ENCODE data around the gene FLVCR1.

The FLVCR1 gene

GRCh38 chr1:212945056-212945455, 87.0 kb downstream of the FLVCR1 start:
- H4K20me1 ChIP-seq (ENCODE audit: low read depth, low read length) = no peaks in the 10 kb centered on the region
- no peak for TF ChIP-seq EZH2phosphoT487 (conservative IDR thresholded peaks at IDR 0.05; ENCODE audit: low read length)
- no peak for TF ChIP-seq CTCF (IDR thresholded peaks at IDR 0.05; ENCODE audit: insufficient read depth, low read length, poor library complexity, severe bottlenecking)
- no peak overlapping the region for H3K4me2 ChIP-seq (ENCODE audit: low read depth, low read length, poor library complexity, severe bottlenecking)
- no peaks in the 10 kb centered on the region for H3K79me2 ChIP-seq (ENCODE audit: insufficient read depth, low read length)
- no peak overlapping the region for H3K9ac ChIP-seq (ENCODE audit: low read length)
- H3K9me3 ChIP-seq (ENCODE audit: insufficient read depth, low read length) = no peaks in the 10 kb centered on the region
- no peaks in the 10 kb centered on the region for H3K27me3 ChIP-seq (ENCODE audit: low read length)
- H3K9me2 ChIP-seq (replicated peaks; ENCODE audit: insufficient read depth, low read length) = no peaks in the 10 kb centered on the region
- no peaks in the 10 kb centered on the region for H3K36me3 ChIP-seq (ENCODE audit: low read length)
- no peak overlapping the region for H2AFZ ChIP-seq (ENCODE audit: low read depth, low read length, severe bottlenecking)
- H3F3A ChIP-seq (ENCODE audit: insufficient read depth) = no peaks in the 10 kb centered on the region
- H3K27ac ChIP-seq (ENCODE audit: low read depth, low read length) = no peak overlapping the region
- no peak overlapping the region for H3K4me3 ChIP-seq (ENCODE audit: insufficient read depth, low read length, poor library complexity, severe bottlenecking)

DNA sequence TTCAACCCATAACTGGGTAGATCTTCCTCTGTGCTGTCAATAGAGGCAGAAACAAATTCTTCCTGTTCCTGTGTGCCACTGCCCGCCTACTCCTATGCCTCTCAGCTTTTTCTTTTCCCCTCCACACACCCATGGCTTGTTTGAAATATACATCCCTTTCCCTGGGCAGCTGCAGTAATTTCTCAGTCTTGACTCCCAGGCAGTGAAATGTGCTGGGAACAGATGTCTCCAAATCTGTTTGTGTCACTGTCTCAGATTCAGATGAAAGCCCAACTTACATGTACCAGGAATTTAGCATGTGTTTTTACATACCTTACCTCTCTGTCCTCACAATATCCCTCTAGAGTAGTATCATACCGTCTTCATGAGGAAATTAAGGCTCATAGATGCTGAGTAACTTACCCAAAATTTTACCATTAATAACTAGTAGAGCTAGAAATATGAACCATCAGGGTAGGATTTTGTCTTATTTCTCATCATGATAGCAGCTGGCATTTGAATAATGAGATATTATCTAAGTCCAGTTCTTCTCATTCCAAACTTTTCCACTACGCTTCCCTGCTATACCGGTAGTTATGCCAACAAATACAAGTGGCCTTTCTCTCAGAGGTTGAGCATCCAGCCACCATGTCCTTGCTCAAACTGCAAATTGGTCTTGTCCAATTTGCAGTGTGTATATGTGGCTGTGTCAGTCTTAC, 87.5 kb downstream of the FLVCR1 start:
- no peaks in the 10 kb centered on the region for H3K27me3 ChIP-seq (ENCODE audit: low read length)
- H4K20me1 ChIP-seq (ENCODE audit: low read depth, low read length) = no peaks in the 10 kb centered on the region
- no peak overlapping the region for H3K9ac ChIP-seq (ENCODE audit: low read length)
- H2AFZ ChIP-seq (ENCODE audit: low read depth, low read length, severe bottlenecking) = no peak overlapping the region
- no peak overlapping the region for H3K27ac ChIP-seq (ENCODE audit: low read depth, low read length)
- no peaks in the 10 kb centered on the region for H3F3A ChIP-seq (ENCODE audit: insufficient read depth)
- H3K9me3 ChIP-seq (ENCODE audit: insufficient read depth, low read length) = no peaks in the 10 kb centered on the region
- H3K36me3 ChIP-seq (ENCODE audit: low read length) = no peaks in the 10 kb centered on the region
- H3K9me2 ChIP-seq (replicated peaks; ENCODE audit: insufficient read depth, low read length) = no peaks in the 10 kb centered on the region
- no peaks in the 10 kb centered on the region for H3K79me2 ChIP-seq (ENCODE audit: insufficient read depth, low read length)
- TF ChIP-seq EZH2phosphoT487 (conservative IDR thresholded peaks at IDR 0.05; ENCODE audit: low read length) = no peak
- TF ChIP-seq CTCF (IDR thresholded peaks at IDR 0.05; ENCODE audit: insufficient read depth, low read length, poor library complexity, severe bottlenecking) = no peak
- no peak overlapping the region for H3K4me3 ChIP-seq (ENCODE audit: insufficient read depth, low read length, poor library complexity, severe bottlenecking)
- no peak overlapping the region for H3K4me2 ChIP-seq (ENCODE audit: low read depth, low read length, poor library complexity, severe bottlenecking)

DNA sequence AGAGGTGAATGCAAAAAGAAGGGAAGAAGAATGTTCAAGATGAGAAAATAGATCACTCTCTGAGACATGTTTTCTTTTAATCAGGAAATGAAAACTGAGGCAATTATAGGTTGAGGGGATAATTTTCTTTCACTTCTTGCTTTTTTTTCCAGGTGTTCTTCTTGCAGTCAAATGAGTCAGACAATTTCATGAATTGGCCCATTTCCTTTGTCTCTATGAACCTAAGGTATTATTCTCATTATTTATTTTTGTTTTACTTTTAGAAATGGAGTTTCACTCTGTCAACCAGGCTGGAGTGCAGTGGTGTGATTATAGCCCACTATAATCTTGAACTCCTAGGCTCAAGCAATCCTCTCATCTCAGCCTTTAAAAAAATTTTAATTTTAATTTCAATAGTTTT, 88.8 kb downstream of the FLVCR1 start:
- H3K27me3 ChIP-seq (ENCODE audit: low read length) = no peaks in the 10 kb centered on the region
- no peak overlapping the region for H3K27ac ChIP-seq (ENCODE audit: low read depth, low read length)
- no peaks in the 10 kb centered on the region for H3K36me3 ChIP-seq (ENCODE audit: low read length)
- no peak overlapping the region for H3K4me2 ChIP-seq (ENCODE audit: low read depth, low read length, poor library complexity, severe bottlenecking)
- H3K9me2 ChIP-seq (replicated peaks; ENCODE audit: insufficient read depth, low read length) = no peaks in the 10 kb centered on the region
- H2AFZ ChIP-seq (ENCODE audit: low read depth, low read length, severe bottlenecking) = no peak overlapping the region
- H3F3A ChIP-seq (ENCODE audit: insufficient read depth) = no peaks in the 10 kb centered on the region
- no peak overlapping the region for H3K4me3 ChIP-seq (ENCODE audit: insufficient read depth, low read length, poor library complexity, severe bottlenecking)
- H3K9ac ChIP-seq (ENCODE audit: low read length) = no peak overlapping the region
- TF ChIP-seq EZH2phosphoT487 (conservative IDR thresholded peaks at IDR 0.05; ENCODE audit: low read length) (no peak), CTCF (IDR thresholded peaks at IDR 0.05; ENCODE audit: insufficient read depth, low read length, poor library complexity, severe bottlenecking) (no peak)
- H3K79me2 ChIP-seq (ENCODE audit: insufficient read depth, low read length) = no peaks in the 10 kb centered on the region
- H3K9me3 ChIP-seq (ENCODE audit: insufficient read depth, low read length) = no peaks in the 10 kb centered on the region
- H4K20me1 ChIP-seq (ENCODE audit: low read depth, low read length) = no peaks in the 10 kb centered on the region

All from SU-DHL-6 (cell line).